IMR-90 (cell line): ENCODE results near the gene TPSAB1. TPM values are rescaled to one million over a fixed set of nuclear protein-coding genes. Genes with fewer than 3 reads are reported as not detected.

Experiments
- ATAC-seq: fragments of 200-7000 bp; cut with Tn5 transposase; 2 replicates; pipeline ENCODE4 v1.9.1; 2020; ENCODE audit warnings: low read depth, mild to moderate bottlenecking, moderate library complexity
- BruUV-seq: library from RNA; stranded (reverse); fragments of 400-500 nt; replicated peaks from 2 replicates; lab custom pipeline; 2021; lab: Mats Ljungman, UMichigan
- CTCF ChIA-PET: fragments of 300-600 bp; formaldehyde crosslinking; extraction: SDS; loops from one replicate; lab custom pipeline; 2021; ENCODE audit warnings: antibody characterized with exemption; lab: Yijun Ruan, JAX
- POLR2A ChIA-PET: fragments of 300-600 bp; sonication (Branson Sonifier 250); formaldehyde crosslinking; loops from one replicate; lab custom pipeline; 2022; ENCODE audit warnings: antibody characterized with exemption; ENCODE audit not compliant: unreplicated experiment; lab: Charles Lee
- DNase-seq: peaks from one replicate; pipeline ENCODE4 v3.0.0; 2013
- H2AFZ ChIP-seq: replicated peaks from 2 replicates; pipeline ENCODE3; 2013; ENCODE audit warnings: low read length, mild to moderate bottlenecking; ENCODE audit not compliant: poor library complexity
- H2AK5ac ChIP-seq: 2 replicates; pipeline ENCODE4 v1.6.1; 2013; ENCODE audit warnings: low read depth, low read length, inconsistent platforms
- H2AK9ac ChIP-seq: replicated peaks from 2 replicates; pipeline ENCODE3; 2013; ENCODE audit warnings: mild to moderate bottlenecking, low read depth, low read length, moderate library complexity; ENCODE audit not compliant: poor library complexity
- H2BK120ac ChIP-seq: 2 replicates; pipeline ENCODE4 v1.6.1; 2013; ENCODE audit warnings: low read depth, low read length, inconsistent platforms
- H2BK15ac ChIP-seq: 3 replicates; pipeline ENCODE4 v1.6.1; 2013; ENCODE audit warnings: low read depth, low read length, inconsistent platforms
- H2BK20ac ChIP-seq: 2 replicates; pipeline ENCODE4 v1.6.1; 2013; ENCODE audit warnings: low read depth, mild to moderate bottlenecking, inconsistent platforms, low read length, moderate library complexity
- H2BK5ac ChIP-seq: 2 replicates; pipeline ENCODE4 v1.6.1; 2013; ENCODE audit warnings: mild to moderate bottlenecking, low read depth, low read length, inconsistent platforms; ENCODE audit not compliant: poor library complexity, severe bottlenecking
- H3K14ac ChIP-seq: replicated peaks from 2 replicates; pipeline ENCODE4 v1.6.1; 2013; ENCODE audit warnings: low read depth, low read length, inconsistent platforms
- H3K18ac ChIP-seq: 2 replicates; pipeline ENCODE4 v1.6.1; 2013; ENCODE audit warnings: low read depth, low read length, control low read depth
- H3K23ac ChIP-seq: 2 replicates; pipeline ENCODE4 v1.6.1; 2013; ENCODE audit warnings: low read depth, low read length, inconsistent platforms
- H3K27ac ChIP-seq: 2 replicates; pipeline ENCODE4 v1.5.1; 2013; ENCODE audit warnings: mild to moderate bottlenecking, control low read depth, low read length; ENCODE audit not compliant: insufficient read depth
- H3K27me3 ChIP-seq: 2 replicates; pipeline ENCODE4 v1.6.1; 2013; ENCODE audit warnings: low read length; ENCODE audit not compliant: control insufficient read depth, insufficient read depth
- H3K36me3 ChIP-seq: 2 replicates; pipeline ENCODE4 v1.6.1; 2013; ENCODE audit warnings: low read length, mixed read lengths; ENCODE audit not compliant: control insufficient read depth, insufficient read depth
- H3K4ac ChIP-seq: 2 replicates; pipeline ENCODE4 v1.6.1; 2013; ENCODE audit warnings: low read depth, low read length, inconsistent platforms
- H3K4me1 ChIP-seq: 2 replicates; pipeline ENCODE4 v1.6.1; 2013; ENCODE audit warnings: low read length, mixed read lengths; ENCODE audit not compliant: control insufficient read depth, insufficient read depth
- H3K4me2 ChIP-seq: 2 replicates; pipeline ENCODE4 v1.6.1; 2013; ENCODE audit warnings: low read depth, mild to moderate bottlenecking, control low read depth, low read length, moderate library complexity
- H3K4me3 ChIP-seq: 2 replicates; pipeline ENCODE4 v1.5.1; 2013; ENCODE audit warnings: low read depth, mild to moderate bottlenecking, control low read depth, low read length, moderate library complexity; ENCODE audit not compliant: insufficient read depth
- H3K56ac ChIP-seq: 2 replicates; pipeline ENCODE4 v1.6.1; 2013; ENCODE audit warnings: low read length, inconsistent platforms; ENCODE audit not compliant: insufficient read depth; ENCODE audit errors: extremely low read depth
- H3K79me1 ChIP-seq, 2 experiments: 2 replicates each; pipeline ENCODE4 v1.6.1; 2013; ENCODE audit warnings: low read length in 2 of 2, inconsistent platforms in 1 of 2, low read depth in 1 of 2
- H3K9ac ChIP-seq: 2 replicates; pipeline ENCODE4 v1.6.1; 2013; ENCODE audit warnings: low read depth, low read length, control low read depth
- H3K9me1 ChIP-seq: 2 replicates; pipeline ENCODE4 v1.6.1; 2013; ENCODE audit warnings: low read length, inconsistent platforms; ENCODE audit not compliant: insufficient read depth
- H3K9me3 ChIP-seq: 2 replicates; pipeline ENCODE4 v1.6.1; 2013; ENCODE audit warnings: low read length; ENCODE audit not compliant: control insufficient read depth, insufficient read depth
- H4K20me1 ChIP-seq: 2 replicates; pipeline ENCODE4 v1.6.1; 2013; ENCODE audit warnings: low read length, inconsistent platforms; ENCODE audit not compliant: insufficient read depth
- H4K5ac ChIP-seq: 2 replicates; pipeline ENCODE4 v1.6.1; 2013; ENCODE audit warnings: mild to moderate bottlenecking, low read depth, low read length, control low read depth
- H4K8ac ChIP-seq, 2 experiments: 2 replicates each; pipeline ENCODE4 v1.6.1; 2013; ENCODE audit warnings: low read depth in 2 of 2, low read length in 2 of 2, control low read depth in 1 of 2, inconsistent platforms in 1 of 2
- H4K91ac ChIP-seq: 2 replicates; pipeline ENCODE4 v1.6.1; 2013; ENCODE audit warnings: low read depth, low read length, inconsistent platforms; ENCODE audit not compliant: insufficient read depth
- BHLHE40 ChIP-seq: fragments of 150-350 bp; IDR thresholded peaks from 2 replicates; pipeline ENCODE4 v1.6.1; 2016; ENCODE audit warnings: mild to moderate bottlenecking, low read depth, low read length
- CEBPB ChIP-seq: IDR thresholded peaks from 2 replicates; pipeline ENCODE4 v1.6.1; 2012; ENCODE audit warnings: low read depth, low read length, improper control_type of control experiment
- CHD1 ChIP-seq: IDR thresholded peaks from 2 replicates; pipeline ENCODE4 v1.6.1; 2012; ENCODE audit warnings: low read depth, low read length, improper control_type of control experiment
- FOS ChIP-seq: fragments of 150-350 bp; IDR thresholded peaks from 2 replicates; pipeline ENCODE4 v1.6.1; 2016; ENCODE audit warnings: low read depth, low read length
- MAFK ChIP-seq: IDR thresholded peaks from 2 replicates; pipeline ENCODE4 v1.6.1; 2012; ENCODE audit warnings: low read depth, low read length, improper control_type of control experiment
- MAZ ChIP-seq: IDR thresholded peaks from 2 replicates; pipeline ENCODE4 v1.6.1; 2012; ENCODE audit warnings: low read depth, mild to moderate bottlenecking, low read length, improper control_type of control experiment, moderate library complexity, borderline replicate concordance
- MXI1 ChIP-seq: IDR thresholded peaks from 2 replicates; pipeline ENCODE4 v1.6.1; 2012; ENCODE audit warnings: low read depth, mild to moderate bottlenecking, low read length, moderate library complexity, borderline replicate concordance
- NFE2L2 ChIP-seq: fragments of 150-350 bp; IDR thresholded peaks from 2 replicates; pipeline ENCODE4 v1.6.1; 2016; ENCODE audit warnings: low read depth, mild to moderate bottlenecking, low read length
- POLR2A ChIP-seq: IDR thresholded peaks from 2 replicates; pipeline ENCODE4 v1.6.1; 2012; ENCODE audit warnings: mild to moderate bottlenecking, low read depth, low read length
- RAD21 ChIP-seq: IDR thresholded peaks from 2 replicates; pipeline ENCODE4 v1.6.1; 2012; ENCODE audit warnings: low read length, improper control_type of control experiment
- RCOR1 ChIP-seq: IDR thresholded peaks from 2 replicates; pipeline ENCODE4 v1.6.1; 2012; ENCODE audit warnings: mild to moderate bottlenecking, low read length, improper control_type of control experiment; ENCODE audit not compliant: insufficient replicate concordance
- RFX5 ChIP-seq: IDR thresholded peaks from 2 replicates; pipeline ENCODE4 v1.8.0; 2012; ENCODE audit warnings: low read depth, mild to moderate bottlenecking, low read length, moderate library complexity
- SMC3 ChIP-seq: fragments of 150-350 bp; IDR thresholded peaks from 2 replicates; pipeline ENCODE4 v1.6.1; 2016; ENCODE audit warnings: low read depth, mild to moderate bottlenecking, antibody characterized with exemption, low read length, moderate library complexity
- WGBS, 2 experiments: methylation state at CpG; one replicate each; pipeline versions ENCODE4 v1.1.5 to v1.1.7; 2013; ENCODE audit warnings: missing lambda C conversion rate in 2 of 2; ENCODE audit not compliant: insufficient read length in 1 of 2; ENCODE audit errors: extremely low coverage in 2 of 2; 5-methylcytosine and 5-hydroxymethylcytosine counted together
- dilution Hi-C: fragments of 300-500 bp; cut with HindIII; formaldehyde crosslinking; loops from one replicate; pipeline ENCODE4 v1.14.3; 2018; ENCODE audit warnings: low sequenced_read_pairs; ENCODE audit not compliant: unreplicated experiment
- in situ Hi-C: fragments of 300-500 bp; cut with MboI; formaldehyde crosslinking; loops from 3 replicates; pipeline ENCODE4 v1.14.3; 2019; ENCODE audit warnings: low sequenced_read_pairs, inconsistent platforms, mixed read lengths
- intact Hi-C: fragments of 100-400 bp; cut with micrococcal nuclease; formaldehyde crosslinking; loops from 2 replicates; pipeline ENCODE4 v1.10.0; 2022
- polyA plus RNA-seq, 3 experiments: library from polyadenylated mRNA; depleted of rRNA; stranded (reverse); fragments of >200 nt; gene quantifications; 2 replicates each; pipeline ENCODE4 v1.2.3, GENCODE V29; 2012; ENCODE audit warnings: low replicate concordance in 1 of 3
- total RNA-seq: library from RNA; depleted of rRNA; stranded (reverse); fragments of >200 nt; gene quantifications from 2 replicates; pipeline ENCODE4 v1.2.3, GENCODE V29; 2012
- TF ChIP-seq, protein P1 (sequence below): fragments of 150-350 bp; IDR thresholded peaks from 2 replicates; pipeline ENCODE4 v1.6.1; 2017; ENCODE audit warnings: mild to moderate bottlenecking, antibody characterized with exemption, low read length, low read depth
- TF ChIP-seq, protein P2 (sequence below): conservative IDR thresholded peaks from 2 replicates; pipeline ENCODE4 v1.5.1; 2012; ENCODE audit warnings: mild to moderate bottlenecking, low read depth, low read length, improper control_type of control experiment
- TF ChIP-seq, protein P3 (sequence below): fragments of 150-350 bp; IDR thresholded peaks from 2 replicates; pipeline ENCODE4 v1.6.1; 2016; ENCODE audit warnings: low read depth, mild to moderate bottlenecking, low read length, moderate library complexity, borderline replicate concordance

TPSAB1 gene
- total and polyA plus RNA-seq, 2 of the 4 experiments (the other 2 are of a cell fraction): not detected

DNA sequence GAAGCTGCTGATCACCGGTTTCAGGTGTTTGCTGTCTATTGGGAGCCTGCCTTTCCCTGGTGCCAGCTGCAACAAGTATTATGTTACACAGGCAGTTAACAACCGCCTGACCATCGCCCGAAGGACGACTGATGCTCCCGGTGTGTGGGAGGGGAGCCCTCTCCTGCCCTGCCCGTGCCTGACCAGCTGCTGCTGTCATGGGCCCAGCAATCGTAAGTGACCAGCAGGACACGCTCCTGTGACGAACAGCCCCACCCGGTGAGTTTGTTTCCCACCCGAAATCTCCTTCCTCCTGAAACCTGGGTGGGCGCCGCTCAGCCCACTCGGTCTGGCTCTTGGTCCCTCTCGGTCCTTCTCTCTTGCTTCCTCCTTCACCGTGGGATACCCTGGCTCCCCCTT lies 51.1 kb downstream of the TPSAB1 start:
- Histone ChIP-seq H3K9me1 (no peaks in the 10 kb centered on the region), H2BK120ac (no peak overlapping the region), H3K4me3 (no peak overlapping the region), H3K27me3 (peaks cover 50% of the 10 kb centered on the region), H3K23ac (no peak overlapping the region), H3K27ac (no peak overlapping the region), H4K5ac (no peak overlapping the region), H4K20me1 (no peaks in the 10 kb centered on the region), H3K56ac (no peak overlapping the region), H2AK9ac (no peak overlapping the region), H3K18ac (no peak overlapping the region), H3K79me1 (no peaks in the 10 kb centered on the region), H3K36me3 (no peaks in the 10 kb centered on the region), H2AK5ac (no peak overlapping the region), H3K4me2 (no peak overlapping the region), H2AFZ (no peak overlapping the region), H3K14ac (no peak overlapping the region), H2BK20ac (no peak overlapping the region), H2BK5ac (no peak overlapping the region), H4K91ac (no peak overlapping the region), H3K9me3 (no peaks in the 10 kb centered on the region), H4K8ac (no peak overlapping the region), H3K4me1 (no peaks in the 10 kb centered on the region; the same call in 1 of the 2 replicates), H3K4ac (no peak overlapping the region), H2BK15ac (no peak overlapping the region), H3K9ac (no peak overlapping the region)
- ChIA-PET CTCF (no interaction called here), POLR2A (no interaction called here)
- DNase-seq (no peak), ATAC-seq (no peak)
- WGBS, 2 experiments: 50% methylated on average over 8 of the region's 17 CpGs; no CpG with 5 or more reads in 1 of the 2 experiments
- TF ChIP-seq NFE2L2 (no peak), FOS (no peak), SMC3 (no peak), RAD21 (no peak), BHLHE40 (no peak), POLR2A (no peak), MAZ (no peak), CHD1 (no peak), CEBPB (no peak), MAFK (no peak), RCOR1 (no peak), RFX5 (no peak), MXI1 (no peak)
- TF ChIP-seq, protein P1, sequence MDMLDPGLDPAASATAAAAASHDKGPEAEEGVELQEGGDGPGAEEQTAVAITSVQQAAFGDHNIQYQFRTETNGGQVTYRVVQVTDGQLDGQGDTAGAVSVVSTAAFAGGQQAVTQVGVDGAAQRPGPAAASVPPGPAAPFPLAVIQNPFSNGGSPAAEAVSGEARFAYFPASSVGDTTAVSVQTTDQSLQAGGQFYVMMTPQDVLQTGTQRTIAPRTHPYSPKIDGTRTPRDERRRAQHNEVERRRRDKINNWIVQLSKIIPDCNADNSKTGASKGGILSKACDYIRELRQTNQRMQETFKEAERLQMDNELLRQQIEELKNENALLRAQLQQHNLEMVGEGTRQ: no peak
- TF ChIP-seq, protein P2, sequence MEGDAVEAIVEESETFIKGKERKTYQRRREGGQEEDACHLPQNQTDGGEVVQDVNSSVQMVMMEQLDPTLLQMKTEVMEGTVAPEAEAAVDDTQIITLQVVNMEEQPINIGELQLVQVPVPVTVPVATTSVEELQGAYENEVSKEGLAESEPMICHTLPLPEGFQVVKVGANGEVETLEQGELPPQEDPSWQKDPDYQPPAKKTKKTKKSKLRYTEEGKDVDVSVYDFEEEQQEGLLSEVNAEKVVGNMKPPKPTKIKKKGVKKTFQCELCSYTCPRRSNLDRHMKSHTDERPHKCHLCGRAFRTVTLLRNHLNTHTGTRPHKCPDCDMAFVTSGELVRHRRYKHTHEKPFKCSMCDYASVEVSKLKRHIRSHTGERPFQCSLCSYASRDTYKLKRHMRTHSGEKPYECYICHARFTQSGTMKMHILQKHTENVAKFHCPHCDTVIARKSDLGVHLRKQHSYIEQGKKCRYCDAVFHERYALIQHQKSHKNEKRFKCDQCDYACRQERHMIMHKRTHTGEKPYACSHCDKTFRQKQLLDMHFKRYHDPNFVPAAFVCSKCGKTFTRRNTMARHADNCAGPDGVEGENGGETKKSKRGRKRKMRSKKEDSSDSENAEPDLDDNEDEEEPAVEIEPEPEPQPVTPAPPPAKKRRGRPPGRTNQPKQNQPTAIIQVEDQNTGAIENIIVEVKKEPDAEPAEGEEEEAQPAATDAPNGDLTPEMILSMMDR: no peak
- TF ChIP-seq, protein P3, sequence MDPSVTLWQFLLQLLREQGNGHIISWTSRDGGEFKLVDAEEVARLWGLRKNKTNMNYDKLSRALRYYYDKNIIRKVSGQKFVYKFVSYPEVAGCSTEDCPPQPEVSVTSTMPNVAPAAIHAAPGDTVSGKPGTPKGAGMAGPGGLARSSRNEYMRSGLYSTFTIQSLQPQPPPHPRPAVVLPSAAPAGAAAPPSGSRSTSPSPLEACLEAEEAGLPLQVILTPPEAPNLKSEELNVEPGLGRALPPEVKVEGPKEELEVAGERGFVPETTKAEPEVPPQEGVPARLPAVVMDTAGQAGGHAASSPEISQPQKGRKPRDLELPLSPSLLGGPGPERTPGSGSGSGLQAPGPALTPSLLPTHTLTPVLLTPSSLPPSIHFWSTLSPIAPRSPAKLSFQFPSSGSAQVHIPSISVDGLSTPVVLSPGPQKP: no peak
- intact Hi-C loops (no loop called here), dilution Hi-C loops (no loop called here), in situ Hi-C loops (no loop called here)
- BruUV-seq: no TSS peak
